Stimulated activated CD4-positive, alpha-beta T cell treated with anti-CD3 and anti-CD28 coated beads, Interleukin-15, amount 100 ng/mL, for 48 hours (primary cell): ENCODE results near the gene SLC26A11.

Source experiments
- DNase-seq, 2 donors: peaks; one replicate each; pipeline ENCODE4 v3.0.0-alpha.2; 2020; ENCODE audit warnings: low read depth in 2 of 2

SLC26A11 gene

DNA sequence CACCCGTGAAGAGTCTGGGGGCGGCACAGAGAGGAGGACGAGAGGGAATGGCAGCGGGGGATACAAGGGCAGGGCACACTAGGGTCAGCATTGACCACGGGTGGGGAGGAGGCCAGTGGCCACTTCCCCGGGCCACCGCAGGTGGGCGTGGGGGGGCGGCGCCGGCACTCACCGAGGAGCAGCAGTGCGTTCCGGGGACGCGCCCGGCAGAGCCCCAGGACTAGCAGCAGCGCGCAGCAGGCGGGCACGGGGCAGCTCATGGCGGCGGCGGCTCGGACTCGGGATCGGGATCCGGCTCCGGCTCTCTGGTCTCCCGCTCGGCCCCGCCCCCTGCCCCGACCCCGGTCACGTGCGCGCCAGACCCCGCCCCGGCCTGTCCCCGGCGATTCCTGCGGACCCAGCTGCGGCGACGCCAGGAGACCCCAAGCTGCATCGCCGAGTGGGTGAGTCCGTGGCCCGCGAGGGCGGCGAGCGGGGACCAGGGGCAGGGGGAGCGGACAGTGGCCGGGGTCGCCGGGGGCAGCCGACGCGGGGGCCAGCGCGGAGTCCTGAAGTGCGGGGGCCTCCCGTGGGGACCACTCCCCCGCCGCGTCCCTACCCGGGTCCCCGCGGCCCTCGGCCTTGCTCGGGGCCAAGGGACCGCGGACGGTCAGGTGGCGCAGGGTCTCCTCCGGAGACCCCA is at the start of gene SLC26A11, which contains the start of gene SGSH:
TSS of gene SLC26A11 (plus strand) at position 374 of the 682 bp plus-strand sequence. CDS start 1,134 bp downstream, outside the sequence.
TSS of gene SGSH (minus strand) at position 280 of the 682 bp plus-strand sequence. CDS start at position 260, 20 bp downstream.
- peak; percentile 54 to 64 for DNase-seq

DNA sequence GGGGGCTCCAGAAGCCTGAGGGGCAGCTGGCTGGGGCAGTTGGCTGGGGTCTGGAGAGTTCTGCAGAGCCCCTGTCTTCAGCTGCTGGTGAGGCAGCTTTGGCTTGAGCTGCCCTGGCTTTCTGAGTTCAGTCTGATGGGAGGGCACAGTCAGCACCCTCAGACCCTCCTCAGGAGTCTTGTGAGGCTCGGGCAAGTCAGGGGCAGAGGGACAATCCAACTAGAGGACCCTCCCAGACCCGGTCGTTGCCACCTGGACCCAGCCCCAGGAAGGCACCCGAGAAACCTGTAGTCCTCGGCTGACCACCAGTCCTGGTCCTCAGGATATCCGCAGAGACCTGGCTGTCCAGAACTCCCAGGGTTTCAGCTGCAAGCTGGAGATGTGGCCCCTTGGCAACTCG is 48.5 kb upstream of the SLC26A11 start:
- no peak for DNase-seq

DNA sequence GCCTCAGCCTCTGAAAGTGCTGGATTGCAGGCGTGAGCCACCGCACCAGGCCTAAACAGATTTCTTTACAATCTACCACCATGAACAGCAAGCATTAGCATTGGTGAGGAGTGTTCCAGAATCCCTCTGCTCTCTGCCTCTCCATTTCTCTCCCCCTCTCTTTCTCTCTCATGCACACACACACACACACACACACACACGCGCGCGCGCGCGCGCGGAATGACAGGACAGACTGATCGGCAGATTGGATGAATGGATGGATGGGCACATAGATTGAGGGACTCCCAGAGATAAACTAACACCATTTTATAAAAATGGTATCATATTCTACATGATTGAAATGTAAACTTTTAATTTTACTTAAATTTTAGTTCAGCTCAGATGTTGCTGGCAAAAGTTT is 47.1 kb upstream of the SLC26A11 start:
- no peak for DNase-seq

DNA sequence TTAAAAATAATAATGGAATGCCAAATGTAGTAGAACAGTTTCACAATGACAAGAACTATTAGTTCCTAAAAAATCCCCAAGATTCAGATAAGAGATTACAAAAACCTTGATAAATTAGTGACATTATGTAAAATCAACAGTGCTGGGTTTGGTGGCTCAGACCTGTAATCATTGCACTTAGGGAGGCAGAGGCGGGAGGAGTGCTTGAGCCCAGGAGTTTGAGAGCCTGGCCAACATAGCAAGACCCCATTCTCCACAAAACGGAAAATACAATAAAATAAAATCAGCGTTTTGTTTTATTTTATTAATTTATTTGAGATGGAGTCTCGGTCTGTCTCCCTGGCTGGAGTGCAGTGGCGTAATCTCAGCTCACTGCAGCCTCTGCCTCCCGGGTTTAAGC is 46.3 kb upstream of the SLC26A11 start:
- DNase-seq: no peak

DNA sequence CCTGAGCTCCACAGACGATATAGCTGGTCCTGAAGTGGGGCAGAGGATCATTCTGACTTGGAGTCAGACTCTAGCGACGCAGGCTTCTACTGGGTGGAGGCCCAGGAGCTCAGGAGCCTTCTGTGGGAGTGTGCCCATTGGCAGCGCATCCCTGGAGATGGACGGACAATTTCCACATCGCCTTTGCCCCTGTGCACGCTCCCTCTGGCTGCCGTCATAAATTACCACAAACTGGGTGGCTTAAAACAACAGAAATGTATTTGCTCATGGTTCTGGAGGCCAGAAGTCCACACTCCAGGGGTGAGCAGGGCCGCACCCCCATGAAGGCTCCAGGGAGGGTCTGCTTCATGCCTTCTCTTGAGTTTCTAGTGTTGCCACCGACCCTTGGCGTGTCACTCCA is 43.5 kb upstream of the SLC26A11 start:
- no peak for DNase-seq

DNA sequence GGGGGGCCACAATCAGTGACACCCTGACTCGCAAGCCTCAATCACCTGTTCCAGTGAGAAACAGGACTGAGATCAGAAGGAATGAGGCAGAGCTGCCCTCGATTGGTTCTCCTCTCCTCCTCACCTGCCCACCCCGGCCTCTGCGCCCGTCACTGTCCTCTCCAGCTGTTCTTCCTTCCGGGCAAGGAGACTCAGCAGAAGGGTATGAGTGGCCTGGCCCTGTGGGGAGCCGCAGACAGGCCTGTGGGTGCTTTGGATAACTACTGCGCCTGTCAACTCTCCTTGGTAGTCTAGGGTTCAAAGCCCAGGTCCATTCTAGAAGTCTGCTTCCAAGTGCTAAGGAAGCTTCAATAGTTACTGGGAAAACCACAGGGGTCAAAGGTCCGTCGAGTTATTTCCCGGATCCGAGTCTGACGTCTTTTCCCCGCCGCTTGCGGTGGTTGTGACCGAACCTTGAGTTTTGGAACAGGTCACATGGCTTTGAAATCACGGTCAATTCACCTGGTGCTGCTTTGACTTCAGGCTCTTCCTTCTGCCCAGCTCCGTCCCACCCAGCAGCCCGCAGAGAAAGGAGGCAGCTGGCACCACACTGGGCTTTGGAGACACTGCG is 42.1 kb upstream of the SLC26A11 start:
- DNase-seq: no peak

DNA sequence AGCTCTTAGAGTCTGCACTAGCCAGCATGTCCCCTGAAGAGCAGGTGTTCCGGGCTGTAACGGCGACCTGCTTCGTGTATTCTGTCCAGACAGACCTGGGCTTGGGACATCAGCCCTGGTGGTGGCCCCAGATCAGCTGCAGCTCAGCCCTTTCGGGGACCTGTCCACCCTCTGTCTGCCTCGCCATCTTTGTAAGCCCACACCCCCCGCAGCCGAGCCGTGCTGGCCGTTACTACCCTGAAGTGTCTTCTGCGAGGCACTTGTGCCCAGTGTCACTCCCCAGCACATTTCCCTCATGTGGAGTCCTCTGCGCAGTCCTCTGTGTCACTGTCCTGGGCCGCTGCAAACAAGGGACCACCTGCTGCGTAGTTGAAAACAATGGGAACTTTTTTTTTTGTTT is 40.0 kb upstream of the SLC26A11 start:
- no peak for DNase-seq

DNA sequence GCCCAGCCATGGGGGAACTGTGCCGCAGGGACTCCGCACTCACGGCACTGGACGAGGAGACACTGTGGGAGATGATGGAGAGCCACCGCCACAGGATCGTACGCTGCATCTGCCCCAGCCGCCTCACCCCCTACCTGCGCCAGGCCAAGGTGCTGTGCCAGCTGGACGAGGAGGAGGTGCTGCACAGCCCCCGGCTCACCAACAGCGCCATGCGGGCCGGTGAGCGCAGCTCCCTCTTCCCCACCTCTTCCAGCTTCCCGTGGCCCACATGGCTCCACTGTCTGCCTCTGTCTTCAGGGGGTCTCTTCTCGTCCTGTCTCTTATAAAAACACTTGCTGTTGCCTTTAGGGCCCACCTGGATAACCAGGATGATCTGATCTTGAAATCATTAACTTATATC is 38.8 kb upstream of the SLC26A11 start:
- DNase-seq: no peak

DNA sequence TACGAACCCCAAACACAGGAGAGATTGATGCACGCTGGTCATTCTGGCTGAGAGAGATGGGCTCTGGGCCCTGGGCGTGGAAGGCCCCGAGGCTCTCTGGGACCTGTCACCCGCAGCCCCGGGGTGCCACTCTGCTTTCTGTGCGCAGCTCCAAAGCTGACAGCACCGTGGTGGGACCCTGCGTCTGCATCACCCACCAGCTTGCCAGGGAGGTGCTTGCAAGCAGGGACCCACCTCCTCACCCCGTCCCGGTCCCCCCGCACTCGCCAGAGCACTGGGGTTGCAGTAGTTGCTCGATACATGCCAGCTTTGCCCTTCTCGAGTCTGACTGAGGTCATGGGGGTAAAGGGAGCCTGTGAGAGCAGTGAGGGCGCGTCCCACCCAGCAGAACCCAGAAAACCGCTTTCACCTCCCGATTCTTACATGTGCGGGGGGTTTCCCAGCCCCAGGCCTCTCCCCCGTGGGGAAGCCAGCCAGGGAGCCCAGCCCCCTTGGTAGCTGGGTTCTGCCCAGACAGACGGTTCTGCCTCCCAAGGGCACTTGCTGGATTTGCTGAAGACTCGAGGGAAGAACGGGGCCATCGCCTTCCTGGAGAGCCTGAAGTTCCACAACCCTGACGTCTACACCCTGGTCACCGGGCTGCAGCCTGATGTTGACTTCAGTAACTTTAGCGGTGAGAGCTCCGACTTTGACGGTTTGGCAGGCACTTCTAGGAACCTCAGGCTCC is 37.9 kb upstream of the SLC26A11 start:
- DNase-seq: no peak

DNA sequence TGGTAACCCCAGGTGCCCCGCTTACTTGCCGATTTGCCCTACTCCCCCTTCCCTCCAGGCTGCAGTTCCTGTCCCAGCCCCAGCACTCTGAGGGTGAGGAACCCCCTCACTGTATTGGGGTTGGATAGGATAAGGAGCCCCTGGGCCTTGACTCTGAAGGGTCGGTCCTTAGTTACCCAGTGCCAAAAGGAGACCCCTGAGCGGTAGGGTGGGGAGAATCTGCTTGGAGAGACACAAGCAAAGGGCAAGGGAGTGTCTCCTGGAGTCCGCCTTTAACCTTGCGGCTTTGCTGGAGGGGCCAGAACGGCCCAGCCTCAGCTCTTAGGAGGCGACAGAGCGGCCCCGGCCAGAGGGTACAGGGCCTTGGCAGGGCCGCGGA is 37.4 kb upstream of the SLC26A11 start:
- no peak for DNase-seq

DNA sequence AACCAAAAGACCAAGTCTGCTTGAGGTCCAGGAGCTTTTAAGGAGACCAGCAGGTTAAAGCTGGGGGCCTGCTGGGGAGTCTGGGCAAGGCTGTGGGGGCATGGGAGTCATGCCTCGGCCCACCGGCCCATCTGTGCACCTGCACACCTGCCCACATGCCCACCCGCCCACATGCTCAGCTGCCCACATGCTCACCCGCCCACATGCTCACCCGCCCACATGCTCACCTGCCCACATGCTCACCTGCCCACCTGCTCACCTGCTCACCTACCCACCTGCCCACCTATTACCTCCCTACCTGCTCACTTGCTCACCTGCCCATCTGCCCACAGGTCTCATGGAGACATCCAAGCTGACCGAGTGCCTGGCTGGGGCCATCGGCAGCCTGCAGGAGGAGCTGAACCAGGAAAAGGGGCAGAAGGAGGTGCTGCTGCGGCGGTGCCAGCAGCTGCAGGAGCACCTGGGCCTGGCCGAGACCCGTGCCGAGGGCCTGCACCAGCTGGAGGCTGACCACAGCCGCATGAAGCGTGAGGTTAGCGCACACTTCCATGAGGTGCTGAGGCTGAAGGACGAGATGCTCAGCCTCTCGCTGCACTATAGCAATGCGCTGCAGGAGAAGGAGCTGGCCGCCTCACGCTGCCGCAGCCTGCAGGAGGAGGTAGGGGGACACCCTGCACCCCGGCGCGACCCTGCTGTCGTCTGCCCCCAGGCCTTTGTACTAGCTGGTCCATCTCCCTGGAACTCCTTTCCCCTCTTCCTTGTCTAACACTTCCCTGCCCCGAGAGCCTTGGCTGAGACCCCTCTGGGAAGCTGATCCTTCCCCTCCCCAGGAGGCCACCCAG is 36.4 kb upstream of the SLC26A11 start:
- no peak for DNase-seq

DNA sequence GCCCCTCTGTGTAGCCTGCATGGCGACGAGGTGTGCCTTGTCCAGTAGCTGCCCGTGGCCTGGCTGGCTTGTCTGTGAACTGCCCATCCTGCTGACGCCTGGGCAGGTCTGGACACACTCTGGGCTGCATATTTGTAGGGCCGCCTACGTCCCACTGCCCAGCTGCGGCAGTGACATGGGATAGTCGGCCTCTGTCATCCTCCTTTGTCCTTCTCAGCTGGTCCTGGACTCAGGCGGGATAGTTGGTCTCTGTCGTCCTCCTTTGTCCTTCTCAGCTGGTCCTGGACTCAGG is 35.9 kb upstream of the SLC26A11 start:
- DNase-seq: no peak

DNA sequence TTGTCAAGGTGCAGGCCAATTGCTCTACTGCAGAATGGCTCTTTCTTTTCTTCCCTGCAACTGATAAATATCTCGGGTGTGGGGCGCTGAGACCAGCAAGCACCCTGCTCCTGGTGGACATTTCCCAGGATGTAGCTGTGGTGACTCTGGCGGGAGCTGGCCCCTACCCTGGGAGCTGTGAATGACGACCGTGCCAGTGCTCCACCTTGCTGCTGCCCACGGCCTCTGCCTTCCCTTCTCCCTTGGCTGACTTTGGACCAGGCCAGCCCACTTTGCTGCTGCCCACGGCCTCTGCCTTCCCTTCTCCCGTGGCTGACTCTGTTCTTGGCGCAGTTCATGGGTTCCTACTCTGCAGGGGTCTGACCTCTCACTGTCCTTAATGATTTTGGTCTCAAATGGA is 34.3 kb upstream of the SLC26A11 start:
- no peak for DNase-seq

DNA sequence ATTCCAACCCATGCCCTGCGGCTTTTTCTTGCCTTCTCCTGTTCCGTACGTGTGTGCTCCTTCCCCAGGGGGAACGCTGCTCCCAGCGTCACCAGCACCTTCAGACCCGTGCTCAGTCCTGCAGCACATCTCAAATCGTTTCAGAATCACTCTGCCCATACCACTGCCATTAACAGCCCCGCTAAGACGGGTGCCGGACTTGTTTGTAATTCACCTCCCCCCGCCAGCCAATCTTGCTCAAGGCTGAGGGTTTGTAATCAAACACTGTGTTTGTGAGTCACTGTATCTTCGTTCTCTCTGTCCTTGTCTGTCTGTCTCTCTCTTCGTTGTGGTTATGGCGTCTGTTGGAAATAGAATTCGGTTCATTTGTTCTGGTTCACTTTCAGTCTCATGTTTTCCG is 33.1 kb upstream of the SLC26A11 start:
- DNase-seq: no peak

DNA sequence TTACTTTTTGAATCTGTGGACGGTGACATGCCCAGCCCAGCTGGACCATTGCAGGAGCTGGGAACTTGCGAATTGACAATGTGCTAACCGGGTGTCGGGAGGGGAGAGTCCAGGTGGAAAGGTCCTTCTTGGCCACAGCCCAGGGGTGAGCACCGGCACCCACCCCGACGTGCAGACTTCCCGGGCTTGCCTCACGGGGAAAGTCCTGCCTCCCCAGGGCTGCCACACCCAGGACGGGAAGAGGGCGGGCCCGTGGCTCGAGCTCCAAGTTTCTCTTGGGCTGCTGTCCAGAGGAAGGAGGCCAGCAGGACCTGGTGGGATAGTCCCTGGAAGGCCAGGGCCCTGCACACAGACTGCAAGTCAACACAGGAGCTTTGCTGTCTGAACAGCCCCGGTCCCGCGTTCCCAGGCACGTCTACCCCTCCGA is 32.7 kb upstream of the SLC26A11 start:
- no peak for DNase-seq

DNA sequence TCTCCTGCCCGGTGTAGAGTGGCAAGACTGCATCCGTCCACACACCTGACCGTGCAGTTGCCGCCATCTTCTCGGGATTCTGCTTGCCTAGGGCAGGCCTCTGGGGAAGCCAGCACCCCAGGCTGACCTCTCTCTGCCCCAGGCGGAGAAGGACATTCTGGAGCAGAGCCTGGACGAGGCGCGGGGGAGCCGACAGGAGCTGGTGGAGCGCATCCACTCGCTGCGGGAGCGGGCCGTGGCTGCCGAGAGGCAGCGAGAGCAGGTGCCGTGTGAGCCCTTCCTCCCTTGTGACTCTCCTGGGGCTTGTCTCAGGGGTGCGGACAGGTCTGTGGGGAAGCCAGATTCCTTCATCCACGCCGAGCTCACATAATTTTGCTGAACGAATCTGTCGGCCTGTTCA is 30.6 kb upstream of the SLC26A11 start:
- DNase-seq: no peak

DNA sequence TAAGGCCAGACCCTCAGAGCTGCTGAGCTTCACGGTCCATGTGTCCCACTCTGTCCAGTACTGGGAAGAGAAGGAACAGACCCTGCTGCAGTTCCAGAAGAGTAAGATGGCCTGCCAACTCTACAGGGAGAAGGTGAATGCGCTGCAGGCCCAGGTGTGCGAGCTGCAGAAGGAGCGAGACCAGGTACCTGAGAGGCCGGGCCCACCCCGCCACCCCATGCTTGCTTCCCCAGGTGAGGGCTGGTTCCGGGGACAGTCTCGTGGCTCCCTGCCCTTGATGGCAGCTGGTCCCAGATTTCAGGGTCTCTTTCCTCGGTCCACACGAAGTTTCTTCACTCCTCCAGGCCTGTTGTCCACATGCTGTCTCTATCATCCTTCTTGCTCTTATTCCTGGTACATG is 29.5 kb upstream of the SLC26A11 start:
- DNase-seq: no peak

DNA sequence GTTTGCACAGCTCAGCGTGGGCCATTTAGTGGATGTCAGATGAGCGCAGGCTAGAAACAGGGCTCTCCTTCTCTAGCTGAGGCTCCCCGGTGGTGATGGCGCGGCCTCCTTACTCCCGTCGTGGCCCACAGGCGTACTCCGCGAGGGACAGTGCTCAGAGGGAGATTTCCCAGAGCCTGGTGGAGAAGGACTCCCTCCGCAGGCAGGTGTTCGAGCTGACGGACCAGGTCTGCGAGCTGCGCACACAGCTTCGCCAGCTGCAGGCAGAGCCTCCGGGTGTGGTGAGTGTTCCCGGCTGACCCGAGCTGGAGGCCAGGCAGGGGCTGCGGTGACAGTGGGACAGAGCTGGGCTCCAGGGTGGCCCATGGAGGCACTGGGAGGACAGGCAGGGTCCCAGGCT is 29.0 kb upstream of the SLC26A11 start:
- DNase-seq: no peak

DNA sequence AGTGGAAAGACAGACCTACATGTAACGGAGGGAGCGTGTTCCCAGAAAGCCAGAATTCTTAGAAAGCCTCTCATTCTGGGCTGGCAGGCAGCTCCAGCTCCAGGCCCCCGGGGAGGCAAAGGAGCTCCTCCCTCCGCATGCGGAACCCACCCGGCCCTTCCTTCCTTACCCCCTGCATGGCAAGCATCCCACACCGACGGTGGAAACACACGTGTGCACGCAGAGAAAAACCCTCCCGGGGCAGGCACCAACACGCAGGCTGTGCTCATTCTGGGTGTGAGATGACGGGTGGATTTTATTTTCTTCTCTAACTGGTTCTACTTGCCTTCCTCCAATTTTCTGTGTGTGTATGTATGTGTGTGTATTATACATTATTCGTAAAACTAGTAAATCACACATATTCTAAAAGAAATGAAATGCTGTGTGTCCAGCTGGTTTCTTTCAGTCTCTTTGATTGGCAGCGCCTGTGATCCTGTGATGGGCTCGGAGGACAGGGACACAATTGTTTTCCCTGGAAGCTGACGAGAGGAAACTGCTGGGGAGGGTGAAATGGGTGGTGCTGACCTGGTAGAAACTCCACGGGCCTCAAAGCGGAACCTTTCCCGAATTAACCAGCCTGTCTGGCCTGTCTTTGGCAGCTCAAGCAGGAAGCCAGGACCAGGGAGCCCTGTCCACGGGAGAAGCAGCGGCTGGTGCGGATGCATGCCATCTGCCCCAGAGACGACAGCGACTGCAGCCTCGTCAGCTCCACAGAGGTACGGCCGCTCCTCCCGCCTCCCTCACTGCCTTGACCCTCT is 28.2 kb upstream of the SLC26A11 start:
- no peak for DNase-seq

DNA sequence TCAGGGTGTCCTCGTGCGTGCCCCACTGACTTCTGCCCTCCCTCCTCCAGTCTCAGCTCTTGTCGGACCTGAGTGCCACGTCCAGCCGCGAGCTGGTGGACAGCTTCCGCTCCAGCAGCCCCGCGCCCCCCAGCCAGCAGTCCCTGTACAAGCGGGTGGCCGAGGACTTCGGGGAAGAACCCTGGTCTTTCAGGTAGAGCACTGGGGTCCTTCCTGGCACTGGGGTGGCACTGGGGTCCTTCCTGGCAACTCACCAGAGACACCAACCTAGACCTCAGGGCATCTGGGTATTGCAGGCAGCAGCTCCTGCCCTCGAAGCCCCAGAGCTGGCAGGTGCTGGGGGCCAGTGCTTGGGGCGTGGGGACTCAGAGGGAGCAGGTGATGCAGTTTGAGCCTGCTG is 25.1 kb upstream of the SLC26A11 start:
- DNase-seq: no peak
